K562 (cell line): ENCODE measurements around the gene RAX.
"Not testable (repeated sequence)": the region's sequence is repeated elsewhere in the genome, so short reads cannot be mapped to it uniquely, and the experiment has no call there.

Experiments
- BMI1 ChIP-seq: fragments of 150-350 bp; IDR thresholded peaks from 2 replicates; pipeline ENCODE4 v1.6.1; 2014; ENCODE audit warnings: low read length
- PHB2 ChIP-seq: fragments of 450-650 bp; IDR thresholded peaks from 2 replicates; pipeline ENCODE4 v1.6.1; 2017; ENCODE audit warnings: low read depth
- SMC3 ChIP-seq: conservative IDR thresholded peaks from 2 replicates; pipeline ENCODE4 v1.6.1; 2011; ENCODE audit warnings: low read depth, low read length, improper control_type of control experiment; ENCODE audit not compliant: insufficient read depth
- TAF1 ChIP-seq: IDR thresholded peaks from 2 replicates; pipeline ENCODE4 v1.6.1; 2011; ENCODE audit warnings: mild to moderate bottlenecking, low read length, moderate library complexity; ENCODE audit not compliant: insufficient read depth, control insufficient read depth, severe bottlenecking; ENCODE audit errors: extremely low read depth
- ZBTB7A ChIP-seq: IDR thresholded peaks from 2 replicates; pipeline ENCODE4 v1.6.1; 2011; ENCODE audit warnings: low read depth, mild to moderate bottlenecking, low read length, moderate library complexity, borderline replicate concordance; ENCODE audit not compliant: control insufficient read depth
- TF ChIP-seq, protein P1 (sequence below): fragments of 200-600 bp; sonication (generic); IDR thresholded peaks from one replicate; pipeline ENCODE4 v1.6.1; 2012; ENCODE audit warnings: mild to moderate bottlenecking, low read depth, low read length, inconsistent platforms
- TF ChIP-seq, protein P2 (sequence below): fragments of 250-450 bp; sonication (Bioruptor Pico); IDR thresholded peaks from 2 replicates; pipeline ENCODE4 v1.5.0; 2020; ENCODE audit warnings: mild to moderate bottlenecking

DNA sequence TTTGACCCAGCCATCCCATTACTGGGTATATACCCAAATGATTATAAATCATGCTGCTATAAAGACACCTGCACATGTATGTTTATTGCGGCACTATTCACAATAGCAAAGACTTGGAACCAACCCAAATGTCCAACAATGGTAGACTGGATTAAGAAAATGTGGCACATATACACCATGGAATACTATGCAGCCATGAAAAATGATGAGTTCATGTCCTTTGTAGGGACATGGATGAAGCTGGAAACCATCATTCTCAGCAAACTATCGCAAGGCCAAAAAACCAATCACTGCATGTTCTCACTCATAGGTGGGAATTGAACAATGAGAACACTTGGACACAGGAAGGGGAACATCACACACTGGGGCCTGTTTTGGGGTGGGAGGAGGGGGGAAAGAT lies 11.0 kb downstream of the RAX start:
- TF ChIP-seq PHB2, TAF1, BMI1, ZBTB7A, SMC3: not testable (repeated sequence)
- TF ChIP-seq, protein P1, sequence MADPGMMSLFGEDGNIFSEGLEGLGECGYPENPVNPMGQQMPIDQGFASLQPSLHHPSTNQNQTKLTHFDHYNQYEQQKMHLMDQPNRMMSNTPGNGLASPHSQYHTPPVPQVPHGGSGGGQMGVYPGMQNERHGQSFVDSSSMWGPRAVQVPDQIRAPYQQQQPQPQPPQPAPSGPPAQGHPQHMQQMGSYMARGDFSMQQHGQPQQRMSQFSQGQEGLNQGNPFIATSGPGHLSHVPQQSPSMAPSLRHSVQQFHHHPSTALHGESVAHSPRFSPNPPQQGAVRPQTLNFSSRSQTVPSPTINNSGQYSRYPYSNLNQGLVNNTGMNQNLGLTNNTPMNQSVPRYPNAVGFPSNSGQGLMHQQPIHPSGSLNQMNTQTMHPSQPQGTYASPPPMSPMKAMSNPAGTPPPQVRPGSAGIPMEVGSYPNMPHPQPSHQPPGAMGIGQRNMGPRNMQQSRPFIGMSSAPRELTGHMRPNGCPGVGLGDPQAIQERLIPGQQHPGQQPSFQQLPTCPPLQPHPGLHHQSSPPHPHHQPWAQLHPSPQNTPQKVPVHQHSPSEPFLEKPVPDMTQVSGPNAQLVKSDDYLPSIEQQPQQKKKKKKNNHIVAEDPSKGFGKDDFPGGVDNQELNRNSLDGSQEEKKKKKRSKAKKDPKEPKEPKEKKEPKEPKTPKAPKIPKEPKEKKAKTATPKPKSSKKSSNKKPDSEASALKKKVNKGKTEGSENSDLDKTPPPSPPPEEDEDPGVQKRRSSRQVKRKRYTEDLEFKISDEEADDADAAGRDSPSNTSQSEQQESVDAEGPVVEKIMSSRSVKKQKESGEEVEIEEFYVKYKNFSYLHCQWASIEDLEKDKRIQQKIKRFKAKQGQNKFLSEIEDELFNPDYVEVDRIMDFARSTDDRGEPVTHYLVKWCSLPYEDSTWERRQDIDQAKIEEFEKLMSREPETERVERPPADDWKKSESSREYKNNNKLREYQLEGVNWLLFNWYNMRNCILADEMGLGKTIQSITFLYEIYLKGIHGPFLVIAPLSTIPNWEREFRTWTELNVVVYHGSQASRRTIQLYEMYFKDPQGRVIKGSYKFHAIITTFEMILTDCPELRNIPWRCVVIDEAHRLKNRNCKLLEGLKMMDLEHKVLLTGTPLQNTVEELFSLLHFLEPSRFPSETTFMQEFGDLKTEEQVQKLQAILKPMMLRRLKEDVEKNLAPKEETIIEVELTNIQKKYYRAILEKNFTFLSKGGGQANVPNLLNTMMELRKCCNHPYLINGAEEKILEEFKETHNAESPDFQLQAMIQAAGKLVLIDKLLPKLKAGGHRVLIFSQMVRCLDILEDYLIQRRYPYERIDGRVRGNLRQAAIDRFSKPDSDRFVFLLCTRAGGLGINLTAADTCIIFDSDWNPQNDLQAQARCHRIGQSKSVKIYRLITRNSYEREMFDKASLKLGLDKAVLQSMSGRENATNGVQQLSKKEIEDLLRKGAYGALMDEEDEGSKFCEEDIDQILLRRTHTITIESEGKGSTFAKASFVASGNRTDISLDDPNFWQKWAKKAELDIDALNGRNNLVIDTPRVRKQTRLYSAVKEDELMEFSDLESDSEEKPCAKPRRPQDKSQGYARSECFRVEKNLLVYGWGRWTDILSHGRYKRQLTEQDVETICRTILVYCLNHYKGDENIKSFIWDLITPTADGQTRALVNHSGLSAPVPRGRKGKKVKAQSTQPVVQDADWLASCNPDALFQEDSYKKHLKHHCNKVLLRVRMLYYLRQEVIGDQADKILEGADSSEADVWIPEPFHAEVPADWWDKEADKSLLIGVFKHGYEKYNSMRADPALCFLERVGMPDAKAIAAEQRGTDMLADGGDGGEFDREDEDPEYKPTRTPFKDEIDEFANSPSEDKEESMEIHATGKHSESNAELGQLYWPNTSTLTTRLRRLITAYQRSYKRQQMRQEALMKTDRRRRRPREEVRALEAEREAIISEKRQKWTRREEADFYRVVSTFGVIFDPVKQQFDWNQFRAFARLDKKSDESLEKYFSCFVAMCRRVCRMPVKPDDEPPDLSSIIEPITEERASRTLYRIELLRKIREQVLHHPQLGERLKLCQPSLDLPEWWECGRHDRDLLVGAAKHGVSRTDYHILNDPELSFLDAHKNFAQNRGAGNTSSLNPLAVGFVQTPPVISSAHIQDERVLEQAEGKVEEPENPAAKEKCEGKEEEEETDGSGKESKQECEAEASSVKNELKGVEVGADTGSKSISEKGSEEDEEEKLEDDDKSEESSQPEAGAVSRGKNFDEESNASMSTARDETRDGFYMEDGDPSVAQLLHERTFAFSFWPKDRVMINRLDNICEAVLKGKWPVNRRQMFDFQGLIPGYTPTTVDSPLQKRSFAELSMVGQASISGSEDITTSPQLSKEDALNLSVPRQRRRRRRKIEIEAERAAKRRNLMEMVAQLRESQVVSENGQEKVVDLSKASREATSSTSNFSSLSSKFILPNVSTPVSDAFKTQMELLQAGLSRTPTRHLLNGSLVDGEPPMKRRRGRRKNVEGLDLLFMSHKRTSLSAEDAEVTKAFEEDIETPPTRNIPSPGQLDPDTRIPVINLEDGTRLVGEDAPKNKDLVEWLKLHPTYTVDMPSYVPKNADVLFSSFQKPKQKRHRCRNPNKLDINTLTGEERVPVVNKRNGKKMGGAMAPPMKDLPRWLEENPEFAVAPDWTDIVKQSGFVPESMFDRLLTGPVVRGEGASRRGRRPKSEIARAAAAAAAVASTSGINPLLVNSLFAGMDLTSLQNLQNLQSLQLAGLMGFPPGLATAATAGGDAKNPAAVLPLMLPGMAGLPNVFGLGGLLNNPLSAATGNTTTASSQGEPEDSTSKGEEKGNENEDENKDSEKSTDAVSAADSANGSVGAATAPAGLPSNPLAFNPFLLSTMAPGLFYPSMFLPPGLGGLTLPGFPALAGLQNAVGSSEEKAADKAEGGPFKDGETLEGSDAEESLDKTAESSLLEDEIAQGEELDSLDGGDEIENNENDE: not testable (repeated sequence)
- TF ChIP-seq, protein P2, sequence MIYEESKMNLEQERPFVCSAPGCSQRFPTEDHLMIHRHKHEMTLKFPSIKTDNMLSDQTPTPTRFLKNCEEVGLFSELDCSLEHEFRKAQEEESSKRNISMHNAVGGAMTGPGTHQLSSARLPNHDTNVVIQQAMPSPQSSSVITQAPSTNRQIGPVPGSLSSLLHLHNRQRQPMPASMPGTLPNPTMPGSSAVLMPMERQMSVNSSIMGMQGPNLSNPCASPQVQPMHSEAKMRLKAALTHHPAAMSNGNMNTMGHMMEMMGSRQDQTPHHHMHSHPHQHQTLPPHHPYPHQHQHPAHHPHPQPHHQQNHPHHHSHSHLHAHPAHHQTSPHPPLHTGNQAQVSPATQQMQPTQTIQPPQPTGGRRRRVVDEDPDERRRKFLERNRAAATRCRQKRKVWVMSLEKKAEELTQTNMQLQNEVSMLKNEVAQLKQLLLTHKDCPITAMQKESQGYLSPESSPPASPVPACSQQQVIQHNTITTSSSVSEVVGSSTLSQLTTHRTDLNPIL: not testable (repeated sequence)
